ENCODE results near the gene POU6F1.
A peak's percentile ranks its signal among the peaks of the same experiment; 100 is the strongest.

GRCh38 chr12:51246254-51246853 is 28.5 kb upstream of the POU6F1 start:
- TF ChIP-seq MNT (conservative IDR thresholded peaks at IDR 0.05) (peak in 1 of 2 experiments; percentile 73; a peak in 1 of 4 replicates), MTA1 (IDR thresholded peaks at IDR 0.05; ENCODE audit: borderline replicate concordance) (peak; percentile 85; the same call in 1 of the 2 replicates), PYGO2 (tag; IDR thresholded peaks at IDR 0.05) (0 out of 2 replicates have a peak, but pooled peaks have one; percentile 57), YY1 (IDR thresholded peaks at IDR 0.05; ENCODE audit: borderline replicate concordance in 1 of 3, control insufficient read depth in 1 of 3, extremely low read depth in 1 of 3, insufficient read depth in 3 of 3, insufficient read length in 1 of 3, insufficient replicate concordance in 2 of 3, low read depth in 1 of 3, low read length in 2 of 3) (no peak)
- TF ChIP-seq, protein P1, sequence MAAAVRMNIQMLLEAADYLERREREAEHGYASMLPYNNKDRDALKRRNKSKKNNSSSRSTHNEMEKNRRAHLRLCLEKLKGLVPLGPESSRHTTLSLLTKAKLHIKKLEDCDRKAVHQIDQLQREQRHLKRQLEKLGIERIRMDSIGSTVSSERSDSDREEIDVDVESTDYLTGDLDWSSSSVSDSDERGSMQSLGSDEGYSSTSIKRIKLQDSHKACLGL (CRISPR knock-in tag; IDR thresholded peaks at IDR 0.05; ENCODE audit: borderline replicate concordance, poor library complexity, severe bottlenecking) = no peak

Data from K562 (cell line).